ENCODE results near the gene CNPPD1. TPM values are rescaled to one million over a fixed set of nuclear protein-coding genes. Genes with fewer than 3 reads are reported as not detected.
"Not testable (repeated sequence)": the region's sequence is repeated elsewhere in the genome, so short reads cannot be mapped to it uniquely, and the experiment has no call there.

Gene CNPPD1
- total RNA-seq, 1 experiment from 2014 or later = 32.8 TPM

GRCh38 chr2:219205981-219206327 is 29.2 kb upstream of the CNPPD1 start (continued):
- no peak for TF ChIP-seq ARID4B (CRISPR knock-in tag; IDR thresholded peaks at IDR 0.05; ENCODE audit: borderline replicate concordance)

GRCh38 chr2:219205165-219205538 is 28.4 kb upstream of the CNPPD1 start:
- CTCF ChIA-PET = interaction anchor here (0.7 to 1.1 kb wide), 2 partner anchors 273 to 325 kb away, joined by 3 read pairs; no protein-coding TSS in a partner anchor
- H3K4me1 Mint-ChIP-seq = peaks cover 6% of the 10 kb centered on the region
- TF ChIP-seq ZNF317 (CRISPR knock-in tag; IDR thresholded peaks at IDR 0.05; ENCODE audit: borderline replicate concordance, low read depth) (no peak), PRDM15 (CRISPR knock-in tag; IDR thresholded peaks at IDR 0.05) (no peak), ZNF138 (CRISPR knock-in tag; conservative IDR thresholded peaks at IDR 0.05) (no peak), FOXJ3 (CRISPR knock-in tag; IDR thresholded peaks at IDR 0.05; ENCODE audit: borderline replicate concordance) (no peak), GRHL2 (CRISPR knock-in tag; IDR thresholded peaks at IDR 0.05; ENCODE audit: insufficient replicate concordance, severe bottlenecking) (no peak)
- POLR2A ChIA-PET = interaction anchor here (0.7 kb wide), 1 partner anchor 495 kb away, joined by 3 read pairs; no protein-coding TSS in a partner anchor
- peaks cover 17% of the 10 kb centered on the region for H3K36me3 Mint-ChIP-seq
- H3K27ac Mint-ChIP-seq = no peak overlapping the region
- ATAC-seq (no peak), DNase-seq (ENCODE audit: low spot score) (no peak)
- peak overlapping the region; percentile 74 for H3K4me3 Mint-ChIP-seq
- peaks cover 14% of the 10 kb centered on the region for H3K9me3 Mint-ChIP-seq
- H3K27me3 Mint-ChIP-seq (ENCODE audit: low read depth) = peaks cover 15% of the 10 kb centered on the region

- peaks cover 6% of the 10 kb centered on the region for H3K4me1 Mint-ChIP-seq
- ChIA-PET CTCF (interaction anchor here (0.7 to 0.8 kb wide), 2 partner anchors 273 to 675 kb away, joined by 3 read pairs; no protein-coding TSS in a partner anchor), POLR2A (interaction anchor here (0.7 kb wide), 1 partner anchor 494 kb away, joined by 3 read pairs; no protein-coding TSS in a partner anchor)
- no peak for DNase-seq (ENCODE audit: low spot score)
- H3K27ac Mint-ChIP-seq = no peak overlapping the region
- peak overlapping the region; percentile 74; the same call in 1 of the 2 replicates for H3K4me3 Mint-ChIP-seq
- TF ChIP-seq NFE2L1 (CRISPR knock-in tag; IDR thresholded peaks at IDR 0.05) = no peak
- TF ChIP-seq SP1 (CRISPR knock-in tag; conservative IDR thresholded peaks at IDR 0.05) = no peak
- no peak for TF ChIP-seq RORB (CRISPR knock-in tag; IDR thresholded peaks at IDR 0.05)
- TF ChIP-seq CTCF (IDR thresholded peaks at IDR 0.05) = no peak
- no peak for TF ChIP-seq FOXJ3 (CRISPR knock-in tag; IDR thresholded peaks at IDR 0.05; ENCODE audit: borderline replicate concordance)
- TF ChIP-seq ZNF425 (CRISPR knock-in tag; conservative IDR thresholded peaks at IDR 0.05) = no peak
- no peak for TF ChIP-seq ZBTB21 (CRISPR knock-in tag; IDR thresholded peaks at IDR 0.05; ENCODE audit: borderline replicate concordance)
- TF ChIP-seq PRRX2 (CRISPR knock-in tag; IDR thresholded peaks at IDR 0.05) = no peak
- TF ChIP-seq SOX15 (CRISPR knock-in tag; IDR thresholded peaks at IDR 0.05) = no peak
- H3K27me3 Mint-ChIP-seq (ENCODE audit: low read depth) = peaks cover 15% of the 10 kb centered on the region
- H3K36me3 Mint-ChIP-seq = peaks cover 12% of the 10 kb centered on the region
- peaks cover 14% of the 10 kb centered on the region for H3K9me3 Mint-ChIP-seq
- no peak for ATAC-seq
Measured at GRCh38 chr2:219204425-219205164, 27.9 kb upstream of the CNPPD1 start.

- H3K27ac Mint-ChIP-seq; ATAC-seq; DNase-seq (ENCODE audit: low spot score); CTCF ChIA-PET; POLR2A ChIA-PET; H3K4me1 Mint-ChIP-seq; H3K36me3 Mint-ChIP-seq; H3K4me3 Mint-ChIP-seq: not testable (repeated sequence)
- Mint-ChIP-seq H3K27me3 (ENCODE audit: low read depth) (peaks cover 18% of the 10 kb centered on the region), H3K9me3 (peaks cover 14% of the 10 kb centered on the region)
Measured at GRCh38 chr2:219201331-219201730, 24.6 kb upstream of the CNPPD1 start.
